ENCODE data around the gene ETV3.

Gene ETV3

GRCh38 chr1:157116737-157117103, 21.5 kb downstream of the ETV3 start:
- no peak for DNase-seq (ENCODE audit: low read depth)
- no peak overlapping the region for H3K4me3 ChIP-seq (ENCODE audit: low read depth, low read length)
- TF ChIP-seq MYC (IDR thresholded peaks at IDR 0.05; ENCODE audit: low read depth, low read length) (no peak), CTCF (IDR thresholded peaks at IDR 0.05; ENCODE audit: low read depth, low read length) (no peak), POLR2A (IDR thresholded peaks at IDR 0.05; ENCODE audit: extremely low read depth, insufficient read length) (no peak)
- TF ChIP-seq, protein P1, sequence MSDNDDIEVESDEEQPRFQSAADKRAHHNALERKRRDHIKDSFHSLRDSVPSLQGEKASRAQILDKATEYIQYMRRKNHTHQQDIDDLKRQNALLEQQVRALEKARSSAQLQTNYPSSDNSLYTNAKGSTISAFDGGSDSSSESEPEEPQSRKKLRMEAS (IDR thresholded peaks at IDR 0.05; ENCODE audit: low read depth, low read length), result no peak

GRCh38 chr1:157115851-157116736, 22.1 kb downstream of the ETV3 start:
- TF ChIP-seq CTCF (IDR thresholded peaks at IDR 0.05; ENCODE audit: low read depth, low read length) (no peak), MYC (IDR thresholded peaks at IDR 0.05; ENCODE audit: low read depth, low read length) (no peak), POLR2A (IDR thresholded peaks at IDR 0.05; ENCODE audit: extremely low read depth, insufficient read length) (no peak)
- TF ChIP-seq, protein P1 (IDR thresholded peaks at IDR 0.05; ENCODE audit: low read depth, low read length), result no peak
- no peak overlapping the region for H3K4me3 ChIP-seq (ENCODE audit: low read depth, low read length)
- no peak for DNase-seq (ENCODE audit: low read depth)

DNA sequence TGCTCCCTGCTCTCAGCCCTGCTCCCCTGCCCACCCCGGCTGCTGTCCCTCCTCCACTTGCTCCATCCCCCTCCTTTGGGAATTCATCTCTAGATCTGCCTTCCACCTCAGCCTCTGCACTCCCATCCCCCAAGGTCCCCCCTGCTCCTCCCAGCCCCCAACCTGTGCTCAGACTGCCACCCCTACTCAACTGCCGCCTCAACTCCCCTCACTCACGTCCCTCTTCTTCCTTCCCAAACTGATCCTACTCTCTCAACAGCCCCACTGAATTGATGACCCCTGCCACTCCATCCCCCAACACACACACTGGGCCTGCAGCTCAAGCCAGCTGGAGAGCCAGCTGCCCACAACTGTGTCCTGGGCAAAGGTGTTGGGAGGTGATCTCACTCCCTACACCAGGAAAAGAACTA, 22.8 kb downstream of the ETV3 start:
- no peak for DNase-seq (ENCODE audit: low read depth)
- TF ChIP-seq POLR2A (IDR thresholded peaks at IDR 0.05; ENCODE audit: extremely low read depth, insufficient read length), result no peak
- H3K4me3 ChIP-seq (ENCODE audit: low read depth, low read length), result no peak overlapping the region

DNA sequence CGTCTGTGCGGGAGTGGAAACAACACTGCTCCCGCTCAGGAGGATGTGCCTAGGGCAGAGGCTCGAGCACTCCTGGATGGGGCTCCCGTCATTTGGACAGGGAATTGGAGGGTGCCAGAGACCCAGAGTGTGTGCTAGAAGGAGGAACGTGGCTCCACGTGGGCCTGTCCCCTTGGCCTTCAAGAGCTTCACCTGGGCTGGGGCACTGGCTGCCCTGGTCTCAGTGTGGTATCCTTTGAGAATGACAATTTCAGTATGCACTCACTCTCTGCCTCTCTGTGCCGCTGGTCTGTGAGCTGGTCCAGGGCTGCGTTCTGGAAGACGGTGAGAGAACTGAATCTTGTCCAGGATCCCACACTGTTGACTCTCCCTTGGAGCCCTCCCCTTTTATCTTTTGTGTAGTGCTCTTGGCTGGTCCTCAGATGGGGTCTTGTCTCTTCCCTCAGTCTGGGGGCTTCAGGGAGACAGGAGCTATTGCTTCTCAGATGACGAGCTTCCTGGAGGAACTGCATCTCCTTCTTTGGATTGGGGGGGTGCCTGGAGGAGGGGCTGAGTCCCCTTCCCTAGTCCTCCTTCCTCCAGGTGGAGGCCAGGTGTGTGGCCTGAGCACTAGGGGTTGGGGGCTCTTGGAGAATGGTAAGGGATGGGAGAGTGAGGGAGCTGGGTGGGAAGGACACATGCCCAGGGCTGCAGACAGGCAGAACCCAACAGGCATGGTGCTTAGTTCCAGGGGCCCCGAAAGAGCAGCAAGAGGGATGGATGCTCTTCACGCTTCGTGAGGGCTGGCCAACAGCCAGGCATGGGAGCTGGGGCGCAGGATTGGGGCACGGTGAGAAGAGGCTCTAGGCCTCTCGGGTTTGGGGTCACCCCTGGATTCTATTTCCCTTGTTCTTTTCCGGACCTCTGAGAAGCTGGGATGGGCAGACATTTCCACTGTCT, 23.7 kb downstream of the ETV3 start:
- no peak for TF ChIP-seq CTCF (IDR thresholded peaks at IDR 0.05; ENCODE audit: low read depth, low read length)
- TF ChIP-seq, protein P1 (IDR thresholded peaks at IDR 0.05; ENCODE audit: low read depth, low read length), result no peak
- no peak for TF ChIP-seq POLR2A (IDR thresholded peaks at IDR 0.05; ENCODE audit: extremely low read depth, insufficient read length)
- no peak for TF ChIP-seq MYC (IDR thresholded peaks at IDR 0.05; ENCODE audit: low read depth, low read length)
- no peak for DNase-seq (ENCODE audit: low read depth)

GRCh38 chr1:157113631-157114030, 24.6 kb downstream of the ETV3 start:
- H3K4me3 ChIP-seq (ENCODE audit: low read depth, low read length), result no peak overlapping the region
- DNase-seq (ENCODE audit: low read depth), result no peak
- TF ChIP-seq MYC (IDR thresholded peaks at IDR 0.05; ENCODE audit: low read depth, low read length), result no peak
- TF ChIP-seq POLR2A (IDR thresholded peaks at IDR 0.05; ENCODE audit: extremely low read depth, insufficient read length), result no peak
- no peak for TF ChIP-seq CTCF (IDR thresholded peaks at IDR 0.05; ENCODE audit: low read depth, low read length)
- TF ChIP-seq, protein P1 (IDR thresholded peaks at IDR 0.05; ENCODE audit: low read depth, low read length), result no peak

More for the DNA sequence above, 23.7 kb downstream of the ETV3 start:
- no peak overlapping the region for H3K4me3 ChIP-seq (ENCODE audit: low read depth, low read length)

- DNase-seq (ENCODE audit: low read depth), result no peak
- no peak for TF ChIP-seq MYC (IDR thresholded peaks at IDR 0.05; ENCODE audit: low read depth, low read length)
- TF ChIP-seq POLR2A (IDR thresholded peaks at IDR 0.05; ENCODE audit: extremely low read depth, insufficient read length), result no peak
- no peak for TF ChIP-seq CTCF (IDR thresholded peaks at IDR 0.05; ENCODE audit: low read depth, low read length)
- TF ChIP-seq, protein P1 (IDR thresholded peaks at IDR 0.05; ENCODE audit: low read depth, low read length), result no peak
- H3K4me3 ChIP-seq (ENCODE audit: low read depth, low read length), result no peak overlapping the region
Measured at GRCh38 chr1:157113106-157113505, 25.1 kb downstream of the ETV3 start.

Measured in NB4 (cell line).